Mammary epithelial cell (primary cell): Measurements from ENCODE around the gene SHKBP1.

Experiments
- EZH2 ChIP-seq: IDR thresholded peaks from 2 replicates; pipeline ENCODE4 v1.6.1; 2012; ENCODE audit warnings: low read length, inconsistent platforms, borderline replicate concordance
- TF ChIP-seq, protein P1 (sequence below), 2 donors: IDR thresholded peaks in 1 of 2; conservative IDR thresholded peaks in 1 of 2; 2 replicates each; pipeline ENCODE4 v1.5.1; 2011 to 2012; ENCODE audit warnings: inconsistent platforms in 2 of 2, low read length in 2 of 2, mild to moderate bottlenecking in 2 of 2, control low read depth in 1 of 2, low read depth in 1 of 2; ENCODE audit not compliant: insufficient read depth in 1 of 2; ENCODE audit errors: extremely low read depth in 1 of 2

DNA sequence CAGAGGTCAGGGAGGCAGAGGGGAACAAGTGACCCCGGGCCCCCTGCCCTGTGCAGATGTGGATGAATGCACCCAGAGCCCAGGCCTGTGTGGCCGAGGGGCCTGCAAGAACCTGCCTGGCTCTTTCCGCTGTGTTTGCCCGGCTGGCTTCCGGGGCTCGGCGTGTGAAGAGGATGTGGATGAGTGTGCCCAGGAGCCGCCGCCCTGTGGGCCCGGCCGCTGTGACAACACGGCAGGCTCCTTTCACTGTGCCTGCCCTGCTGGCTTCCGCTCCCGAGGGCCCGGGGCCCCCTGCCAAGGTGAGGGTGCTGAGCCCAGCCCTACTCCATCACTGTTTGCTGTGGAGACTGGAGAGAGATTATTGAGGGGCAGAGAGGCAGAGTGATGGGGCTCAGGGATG lies 34.4 kb downstream of the SHKBP1 start:
- TF ChIP-seq, protein P1, sequence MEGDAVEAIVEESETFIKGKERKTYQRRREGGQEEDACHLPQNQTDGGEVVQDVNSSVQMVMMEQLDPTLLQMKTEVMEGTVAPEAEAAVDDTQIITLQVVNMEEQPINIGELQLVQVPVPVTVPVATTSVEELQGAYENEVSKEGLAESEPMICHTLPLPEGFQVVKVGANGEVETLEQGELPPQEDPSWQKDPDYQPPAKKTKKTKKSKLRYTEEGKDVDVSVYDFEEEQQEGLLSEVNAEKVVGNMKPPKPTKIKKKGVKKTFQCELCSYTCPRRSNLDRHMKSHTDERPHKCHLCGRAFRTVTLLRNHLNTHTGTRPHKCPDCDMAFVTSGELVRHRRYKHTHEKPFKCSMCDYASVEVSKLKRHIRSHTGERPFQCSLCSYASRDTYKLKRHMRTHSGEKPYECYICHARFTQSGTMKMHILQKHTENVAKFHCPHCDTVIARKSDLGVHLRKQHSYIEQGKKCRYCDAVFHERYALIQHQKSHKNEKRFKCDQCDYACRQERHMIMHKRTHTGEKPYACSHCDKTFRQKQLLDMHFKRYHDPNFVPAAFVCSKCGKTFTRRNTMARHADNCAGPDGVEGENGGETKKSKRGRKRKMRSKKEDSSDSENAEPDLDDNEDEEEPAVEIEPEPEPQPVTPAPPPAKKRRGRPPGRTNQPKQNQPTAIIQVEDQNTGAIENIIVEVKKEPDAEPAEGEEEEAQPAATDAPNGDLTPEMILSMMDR (conservative IDR thresholded peaks at IDR 0.05 in 1 of 2, IDR thresholded peaks at IDR 0.05 in 1 of 2; ENCODE audit: extremely low read depth in 1 of 2, insufficient read depth in 1 of 2, low read depth in 1 of 2, low read length in 2 of 2) = no peak
- TF ChIP-seq EZH2 = no peak
